NCI-H748 (cell line): Measurements from ENCODE around the gene PITX3.
"Not testable (repeated sequence)": the region's sequence is repeated elsewhere in the genome, so short reads cannot be mapped to it uniquely, and the experiment has no call there.

Experiments used
- DNase-seq: peaks from one replicate; lab custom pipeline; 2025; ENCODE audit not compliant: unreplicated experiment; lab: John Stamatoyannopoulos, UW

PITX3 gene

DNA sequence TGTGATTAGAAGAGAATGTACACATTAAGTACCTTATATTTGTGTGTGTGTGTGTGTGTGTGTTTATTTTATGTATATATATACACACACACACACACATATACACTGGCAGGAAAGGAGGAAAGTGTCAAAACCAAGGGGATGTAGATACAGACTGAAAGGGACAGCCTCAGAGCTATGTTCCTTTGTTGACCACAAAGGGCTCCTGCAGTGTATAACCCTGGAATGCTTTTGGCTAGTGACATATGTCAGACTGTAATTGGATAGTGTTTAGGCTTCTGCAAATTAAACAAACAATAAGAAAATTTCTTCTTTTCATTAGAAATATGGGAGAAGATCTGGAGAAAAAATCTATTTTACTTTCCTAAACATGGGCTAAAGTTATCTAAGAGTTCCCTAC, 19.9 kb upstream of the PITX3 start:
- DNase-seq: no peak

DNA sequence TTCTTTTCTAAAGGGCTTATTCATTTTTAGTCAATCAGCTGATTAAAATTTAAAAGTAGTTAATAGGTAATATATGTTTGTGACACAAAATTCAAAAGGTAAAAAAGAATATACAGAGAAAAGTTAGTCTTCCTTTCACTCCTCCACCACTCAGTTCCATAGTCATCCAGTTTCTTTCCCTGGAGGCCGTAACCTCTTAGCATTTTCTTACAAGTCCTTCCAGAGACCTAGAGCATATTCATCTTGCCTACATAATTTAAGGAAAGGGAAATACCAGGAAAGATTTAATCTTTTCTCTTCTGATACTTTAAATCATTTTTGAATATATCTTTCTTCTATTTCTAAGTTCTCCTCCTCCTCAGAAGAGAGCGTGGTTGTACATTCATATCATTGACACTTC, 14.1 kb upstream of the PITX3 start:
- DNase-seq: no peak

DNA sequence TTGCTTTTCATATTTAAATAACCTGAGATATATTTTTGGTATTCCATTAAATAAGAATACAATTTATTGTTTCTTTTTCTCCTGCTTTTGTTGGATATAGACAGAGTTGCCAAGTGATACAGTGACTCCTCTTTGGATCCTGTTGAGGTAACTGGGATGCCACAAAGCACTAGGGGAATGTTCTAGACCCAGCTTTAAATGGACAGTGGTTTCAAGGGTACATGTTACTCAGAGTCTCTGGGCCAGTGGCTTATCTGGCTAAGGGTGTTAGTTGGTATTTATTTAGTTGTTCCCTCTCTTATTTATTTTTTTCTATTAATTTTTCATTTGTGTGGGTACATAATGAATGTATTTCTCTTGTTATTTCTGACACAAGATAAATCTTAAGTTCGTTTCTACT, 13.1 kb upstream of the PITX3 start:
- no peak for DNase-seq

DNA sequence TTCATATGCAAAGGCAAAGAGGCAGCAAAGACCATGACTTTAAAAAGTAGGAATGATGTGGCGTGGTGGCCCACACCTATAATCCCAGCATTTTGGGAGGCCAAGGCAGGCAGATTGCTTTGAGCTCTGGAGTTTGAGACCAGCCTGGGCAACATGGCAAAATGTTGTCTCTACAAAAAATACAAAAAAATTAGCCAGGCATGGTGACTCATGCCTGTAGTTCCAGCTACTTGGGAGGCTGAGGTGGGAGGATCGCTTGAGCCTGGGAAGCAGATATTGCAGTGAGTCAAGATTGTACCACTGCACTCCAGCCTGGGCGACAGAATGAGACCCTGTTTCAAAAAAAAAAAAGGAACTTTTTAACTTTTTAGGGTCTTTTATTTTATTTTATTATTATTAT, 11.2 kb upstream of the PITX3 start:
- not testable (repeated sequence) for DNase-seq

DNA sequence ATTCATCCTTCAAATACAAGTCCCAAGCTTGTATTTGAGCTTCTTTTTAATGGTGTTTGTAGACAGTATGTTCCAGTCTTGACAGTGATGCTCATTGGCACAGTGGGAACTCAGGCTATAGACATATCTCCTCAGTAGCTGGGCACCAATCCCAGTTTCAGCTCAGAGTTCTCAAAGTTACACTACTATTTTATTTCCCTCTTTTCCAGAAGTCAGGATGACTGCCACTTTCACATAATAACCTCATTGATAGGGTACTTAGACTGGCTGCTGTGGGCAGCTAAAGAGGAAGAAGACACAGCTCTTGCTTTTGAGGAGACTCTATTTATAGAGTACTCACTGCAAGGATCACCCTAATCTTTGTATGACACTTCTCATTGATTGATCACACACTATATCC, 6.4 kb upstream of the PITX3 start:
- no peak for DNase-seq

DNA sequence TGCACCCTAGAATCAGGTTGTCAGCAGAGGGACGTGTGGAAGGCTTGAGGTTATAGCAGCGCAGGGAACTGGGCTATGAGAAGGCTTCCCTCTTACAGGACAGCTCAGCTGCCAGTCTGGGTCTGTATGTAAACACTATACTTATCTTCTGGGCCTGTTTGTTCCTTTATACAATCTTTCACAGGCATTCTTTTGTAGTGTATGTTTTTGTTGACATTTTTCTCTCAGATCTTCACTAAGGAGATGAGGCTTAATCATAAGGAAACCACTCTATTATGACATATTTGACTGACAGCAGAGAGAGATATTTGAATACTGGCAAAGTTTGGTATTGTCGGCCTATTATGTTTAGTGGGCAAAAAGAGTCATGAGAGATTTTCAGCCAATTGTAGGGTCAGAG, 4.9 kb upstream of the PITX3 start:
- no peak for DNase-seq

DNA sequence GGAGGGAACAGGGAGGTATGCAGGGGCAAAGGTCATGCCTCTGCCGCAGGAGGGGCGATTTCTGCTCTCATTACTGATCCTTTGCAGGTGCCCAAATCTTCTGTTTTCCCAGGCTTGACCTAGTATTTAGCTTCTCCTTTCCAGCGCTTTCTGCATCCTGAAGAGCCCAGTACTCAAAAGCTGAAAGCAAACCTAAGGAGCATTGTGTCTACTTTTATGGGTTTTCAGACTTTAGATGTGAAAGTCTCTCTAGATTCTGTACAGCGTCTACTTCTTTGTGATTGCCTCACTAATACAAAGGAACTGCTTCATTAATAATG, 4.6 kb upstream of the PITX3 start:
- DNase-seq: no peak

DNA sequence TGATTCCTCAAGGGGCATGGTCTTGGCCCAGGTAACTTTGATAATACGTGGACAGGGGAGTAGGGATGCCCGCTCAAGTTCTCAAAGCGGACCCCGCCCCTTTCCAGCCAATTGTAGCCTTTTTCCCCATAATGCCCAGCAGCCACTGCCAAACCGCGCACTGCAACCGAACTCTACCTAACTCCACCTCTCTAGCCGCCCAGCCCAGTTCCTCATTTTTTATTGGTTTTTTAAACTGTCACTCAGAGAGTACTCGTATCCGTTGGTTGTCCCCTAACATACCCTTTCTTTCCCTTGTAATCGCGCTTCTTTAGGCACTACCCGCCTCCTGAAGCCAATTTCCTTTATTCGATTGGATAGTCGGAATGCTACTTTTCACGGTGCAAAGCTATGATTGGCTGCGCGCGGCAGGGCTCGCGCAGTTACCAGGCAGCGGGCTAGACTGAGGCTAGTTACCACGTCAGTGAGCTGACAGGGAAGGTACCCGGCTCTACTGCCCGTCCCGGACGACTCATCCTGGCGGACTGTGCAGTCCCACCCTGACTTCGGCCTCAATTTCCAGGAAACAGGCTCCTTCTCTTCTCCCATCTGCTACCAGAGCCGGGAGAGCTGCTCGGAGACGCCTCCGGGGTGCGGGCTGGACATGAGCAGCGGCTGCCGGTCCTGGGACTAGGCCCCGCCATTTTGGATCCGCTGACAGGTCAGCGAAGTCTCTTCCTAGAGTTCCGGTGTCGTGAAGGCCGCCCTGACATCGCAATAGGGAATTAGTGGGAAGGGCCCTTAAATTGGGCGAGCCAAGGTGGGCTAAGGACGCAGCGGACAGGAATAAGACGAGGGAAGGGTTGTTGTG, 4.0 kb upstream of the PITX3 start, which contains the start of gene GBF1:
TSS of gene GBF1 (plus strand) at position 451 of the 850 bp plus-strand sequence. CDS start 13,407 bp downstream, outside the sequence.
- DNase-seq: peak; percentile 99

DNA sequence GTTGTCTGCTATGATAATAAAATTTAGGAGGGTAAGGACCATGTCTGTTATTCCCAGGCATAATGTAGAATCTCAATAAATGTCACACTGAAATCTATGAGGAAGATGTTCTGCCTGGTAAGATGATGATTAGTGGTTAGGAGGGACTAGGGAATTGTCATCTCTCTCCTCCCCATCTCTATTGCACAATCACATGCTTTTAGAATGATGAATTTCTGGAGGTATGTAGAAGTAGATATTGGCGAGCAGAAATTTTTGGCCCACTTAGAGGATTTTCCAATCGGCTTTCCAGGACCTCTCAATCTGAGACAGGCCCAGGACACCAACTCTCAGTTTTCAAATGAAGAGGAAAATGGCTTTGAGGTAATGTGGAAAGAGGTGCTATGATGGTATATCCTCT, 2.0 kb upstream of the PITX3 start:
- no peak for DNase-seq

DNA sequence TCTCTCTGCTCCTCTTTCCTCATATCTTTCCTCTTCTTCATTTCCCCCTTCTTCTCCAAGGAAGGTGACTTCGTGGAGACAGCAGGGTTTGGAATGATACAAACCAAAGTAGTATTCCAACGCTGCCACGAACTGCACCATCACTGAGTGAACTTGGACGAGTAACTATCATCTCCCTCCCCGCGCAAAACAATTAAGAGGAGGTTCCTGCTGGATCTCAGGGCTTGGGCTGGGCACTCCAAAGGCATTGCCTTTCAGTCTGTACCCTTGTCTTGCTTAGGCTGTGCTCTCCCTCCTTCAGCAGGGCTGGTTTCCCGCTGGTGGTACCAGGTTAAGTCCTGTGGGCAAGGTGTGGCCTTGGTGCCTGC, 790 bp upstream of the PITX3 start:
- no peak for DNase-seq

DNA sequence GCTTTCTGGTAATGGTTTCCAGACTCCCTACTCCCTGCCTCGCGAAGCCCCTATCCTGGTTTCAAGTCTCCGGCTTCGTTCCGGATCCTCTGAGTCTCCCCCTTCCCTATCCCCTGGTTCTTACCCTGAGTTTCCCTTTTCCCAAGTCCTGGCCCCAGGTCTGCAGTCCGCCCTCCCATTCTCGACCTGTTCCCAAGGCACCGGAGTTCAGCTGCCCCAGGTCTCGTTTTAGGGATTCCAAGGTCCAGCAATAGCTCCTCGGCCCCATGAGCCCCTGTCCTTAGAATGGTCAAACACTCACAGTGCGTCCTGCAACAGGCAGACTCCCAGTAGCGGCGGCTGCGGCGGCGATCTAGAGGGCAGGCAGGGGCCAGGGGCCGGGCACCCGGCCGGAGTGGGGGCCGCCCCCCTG, 274 bp downstream of the PITX3 start:
- no peak for DNase-seq

DNA sequence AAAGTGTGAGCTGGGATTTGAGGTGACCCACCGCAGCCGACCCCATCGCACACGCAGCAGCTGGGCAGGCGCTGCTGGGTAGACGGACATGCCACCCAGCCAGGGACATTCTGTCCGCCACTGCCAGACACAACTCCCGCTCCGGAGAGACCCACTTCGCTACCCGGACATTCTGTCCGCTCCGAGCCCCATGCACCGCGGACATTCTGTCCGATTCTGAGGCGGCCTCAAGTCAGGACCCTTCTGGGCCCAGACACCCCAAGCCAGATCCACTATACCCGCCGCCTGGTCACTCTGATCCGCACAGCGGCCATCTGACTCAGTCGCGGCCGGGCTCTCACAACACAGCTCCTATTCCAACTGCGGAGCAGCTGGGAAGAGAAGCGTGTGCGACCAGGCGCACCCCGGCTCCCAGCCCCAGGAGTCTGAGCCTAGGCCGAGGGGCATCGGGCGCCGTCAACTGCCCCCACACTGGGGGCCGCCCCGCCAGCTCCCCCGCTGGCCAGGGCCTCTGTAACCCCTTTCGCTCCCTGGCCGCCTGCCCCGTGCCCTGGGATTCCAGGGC, 763 bp downstream of the PITX3 start:
- no peak for DNase-seq

DNA sequence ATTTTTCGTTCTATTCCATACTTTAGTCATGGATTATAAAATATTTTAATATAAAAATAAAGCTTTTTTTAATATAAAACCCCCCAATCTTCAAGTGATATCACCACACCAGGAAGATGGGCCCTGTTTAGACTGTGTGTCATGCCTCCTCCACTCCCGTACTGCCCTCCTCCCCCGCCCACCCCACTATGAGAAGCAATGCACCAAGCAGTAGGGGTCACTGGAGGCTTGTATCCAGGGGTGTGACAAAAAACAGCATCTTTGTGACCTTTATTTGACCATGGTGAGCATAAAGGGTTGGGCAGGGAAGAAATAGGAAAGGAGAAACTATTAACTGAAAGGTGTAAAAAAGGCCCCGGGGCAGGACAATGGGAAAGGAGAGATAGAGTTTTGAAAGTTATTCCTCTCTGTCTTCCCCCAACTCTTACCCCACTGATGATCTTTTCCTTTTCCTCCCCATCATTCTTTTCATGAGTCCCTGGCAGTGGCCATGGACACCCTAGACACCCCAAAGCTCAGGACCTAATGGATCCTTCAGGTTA, 3.5 kb downstream of the PITX3 start:
- DNase-seq: no peak

DNA sequence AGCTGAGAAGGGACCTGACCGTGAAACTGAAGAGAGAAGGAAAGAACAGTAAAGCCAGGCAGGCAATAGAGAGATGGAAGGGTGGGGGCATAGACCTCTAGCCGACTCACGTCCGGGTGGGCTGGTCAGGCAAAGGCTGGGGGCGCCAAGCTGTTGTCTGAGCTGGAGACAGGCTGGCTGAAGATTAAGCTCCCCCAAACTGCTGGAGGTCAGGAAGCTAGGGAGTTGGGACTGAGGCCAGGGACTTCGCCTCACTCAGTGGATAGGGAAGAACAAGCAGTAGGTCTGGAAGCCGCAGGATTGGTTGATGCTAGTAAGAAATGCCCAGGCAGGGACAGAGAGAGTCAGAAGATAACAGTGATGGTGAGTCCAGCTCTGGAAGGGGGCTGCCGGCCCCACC, 5.3 kb downstream of the PITX3 start:
- no peak for DNase-seq

DNA sequence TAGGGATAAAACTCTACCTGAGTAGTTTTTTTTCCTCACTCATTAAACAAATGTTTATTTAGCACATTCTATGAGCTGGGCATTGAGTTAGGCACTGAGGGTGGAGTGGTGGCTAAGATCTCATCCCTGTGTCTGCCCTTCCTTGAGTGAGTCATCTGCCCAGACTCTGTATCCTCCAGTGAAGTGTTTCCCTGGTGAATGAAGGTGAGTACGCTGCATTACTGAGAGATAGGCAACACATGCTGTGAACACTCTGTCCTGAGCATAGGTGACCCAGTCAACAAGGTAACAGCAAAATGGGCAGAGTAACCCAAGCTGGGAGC, 5.8 kb downstream of the PITX3 start:
- DNase-seq: no peak

DNA sequence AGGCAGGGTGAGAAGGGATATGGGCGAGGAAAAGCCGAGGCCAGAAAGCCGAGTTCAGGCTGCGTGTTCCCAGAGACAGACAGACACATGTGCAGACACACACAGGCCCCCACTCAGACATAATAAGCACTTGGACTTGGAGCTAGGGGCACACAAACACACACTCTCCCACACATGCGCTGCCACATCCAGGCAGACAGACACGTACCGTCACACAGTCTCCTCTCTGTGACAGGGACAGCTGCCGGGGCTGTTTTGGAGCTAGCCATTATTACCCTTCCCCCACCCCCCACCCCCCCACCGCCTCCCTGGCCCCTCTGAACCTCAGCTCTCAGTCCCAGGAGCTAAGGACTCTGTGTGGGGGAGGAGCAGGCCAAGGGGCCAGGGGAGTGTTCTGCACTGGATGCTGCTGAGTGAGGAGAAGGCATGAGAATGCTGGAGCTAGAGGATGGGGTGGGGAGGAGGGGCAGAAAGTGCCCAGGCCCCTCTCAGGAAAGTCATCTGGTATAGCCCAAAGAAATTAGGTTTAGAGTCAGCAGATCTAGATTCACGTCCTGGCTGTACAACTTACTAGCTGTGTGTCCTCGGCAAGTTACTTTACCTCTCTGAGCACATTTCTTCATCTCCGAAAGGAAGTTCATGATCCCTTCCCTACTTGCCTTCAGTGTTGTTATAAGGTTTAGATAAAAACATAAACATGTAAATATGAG, 6.3 kb downstream of the PITX3 start:
- DNase-seq: no peak

DNA sequence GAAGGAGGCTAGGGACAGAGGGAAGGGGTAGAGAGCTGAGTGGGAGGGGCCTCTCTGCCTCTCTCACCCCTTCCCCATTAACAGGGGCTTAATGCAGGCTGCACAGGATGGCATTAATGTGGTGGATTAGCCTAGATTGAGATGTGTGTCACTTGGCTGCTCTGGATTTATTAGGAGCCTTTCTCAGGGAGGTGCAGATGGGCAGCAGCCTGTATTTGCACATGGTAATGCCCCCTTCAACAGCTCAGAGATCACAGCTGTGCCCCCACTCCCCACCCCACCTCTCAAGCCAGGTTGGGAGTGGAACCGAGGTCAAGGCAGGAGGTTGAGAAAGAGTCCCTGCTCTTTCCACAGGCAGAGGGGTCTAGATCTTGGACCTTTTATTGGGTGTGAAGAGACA, 7.3 kb downstream of the PITX3 start:
- DNase-seq: no peak

DNA sequence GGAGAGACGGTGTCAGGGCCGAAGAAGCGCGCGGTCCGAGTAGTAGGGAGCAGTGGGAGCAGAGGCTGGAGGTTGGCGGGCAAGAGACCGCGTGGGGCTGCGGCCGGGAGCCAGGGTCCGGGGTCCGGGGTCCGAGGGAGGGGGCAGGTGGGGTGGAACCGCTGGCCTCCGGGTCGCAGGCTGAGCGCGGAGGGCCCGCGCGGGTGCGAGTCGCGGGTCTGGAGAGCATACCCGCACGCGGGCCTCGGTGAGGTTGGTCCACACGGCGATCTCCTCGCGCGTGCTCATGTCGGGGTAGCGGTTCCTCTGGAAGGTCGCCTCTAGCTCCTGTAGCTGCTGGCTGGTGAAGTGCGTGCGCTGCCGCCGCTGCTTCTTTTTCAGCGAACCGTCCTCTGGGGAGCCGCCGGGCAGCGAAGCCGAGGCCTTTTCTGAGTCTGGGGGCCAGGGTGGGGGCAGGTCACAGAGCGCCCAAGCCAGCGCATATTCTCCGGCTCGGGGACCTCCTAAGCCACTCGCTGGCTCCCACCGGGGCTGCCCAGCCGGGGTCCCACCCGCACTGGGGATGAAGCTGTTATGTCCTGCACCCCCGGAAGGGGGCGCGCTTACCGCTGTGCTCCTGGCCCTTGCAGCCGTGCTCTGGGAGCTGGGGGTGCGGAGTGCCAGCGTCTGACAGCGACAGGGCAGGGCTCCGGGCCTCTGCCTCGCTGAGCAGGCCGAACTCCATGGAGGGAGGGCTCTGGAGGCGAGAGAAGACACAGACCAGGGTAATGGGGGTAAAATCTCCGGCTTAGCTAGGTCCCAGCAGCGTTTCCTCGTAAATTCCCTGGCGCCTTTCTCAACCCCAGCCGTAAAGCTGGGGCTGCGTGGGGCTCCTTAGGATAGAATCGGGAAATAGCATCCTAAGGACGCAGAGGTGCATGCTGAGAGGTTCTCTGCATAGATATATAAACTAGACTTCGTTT, 9.7 kb downstream of the PITX3 start:
- DNase-seq: peak; percentile 48

DNA sequence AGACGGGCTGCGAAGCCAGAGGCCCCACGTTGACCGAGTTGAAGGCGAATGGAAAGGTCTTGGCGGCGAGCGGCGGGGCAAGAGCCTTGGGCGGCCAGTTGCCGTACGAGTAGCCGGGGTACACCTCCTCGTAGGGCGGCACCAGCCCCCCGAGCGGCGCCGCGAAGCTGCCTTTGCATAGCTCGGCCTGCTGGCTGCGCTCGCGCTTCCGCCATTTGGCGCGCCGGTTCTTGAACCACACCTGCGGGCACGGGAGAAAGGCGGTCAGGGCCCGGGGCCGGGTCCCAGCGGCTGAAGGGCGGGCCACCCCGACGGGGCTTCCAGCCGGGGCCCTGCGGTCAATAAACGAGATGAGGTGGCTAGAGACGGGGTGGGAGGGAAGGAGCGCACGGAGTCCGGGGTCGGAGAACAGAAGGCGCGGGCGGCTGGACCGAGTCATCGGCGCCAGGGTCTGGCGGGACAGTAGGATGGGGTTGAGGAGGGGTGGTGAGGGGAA, 10.4 kb downstream of the PITX3 start:
- DNase-seq: peak; percentile 68

DNA sequence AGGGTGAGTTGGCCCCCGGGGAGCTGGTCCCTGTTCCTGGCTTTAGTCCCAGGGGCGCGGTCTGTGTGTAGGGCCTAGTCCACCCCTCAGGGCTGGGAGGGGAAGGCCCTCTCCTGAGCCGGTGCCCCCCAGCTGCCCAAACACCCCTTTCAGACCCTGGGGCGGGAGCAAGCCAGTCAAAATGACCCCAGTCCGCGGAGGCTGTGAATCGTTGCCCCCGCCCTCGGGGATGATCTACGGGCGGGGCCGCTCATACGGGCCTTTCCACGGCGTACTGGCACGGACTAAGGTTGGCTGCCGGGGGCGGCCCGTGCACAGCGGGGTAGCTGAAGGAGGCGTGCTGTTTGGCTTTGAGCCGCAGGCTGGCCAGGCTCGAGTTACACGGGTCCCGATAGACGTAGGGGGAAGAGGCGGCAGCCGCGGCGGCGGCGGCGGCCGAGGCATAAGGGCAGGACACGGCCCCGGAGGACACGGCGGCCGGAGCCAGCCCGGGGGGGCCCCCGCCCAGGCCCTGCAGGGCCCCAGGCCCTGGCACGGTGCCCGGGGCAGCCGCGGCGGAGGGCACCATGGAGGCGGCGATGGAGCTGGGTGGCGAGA, 10.9 kb downstream of the PITX3 start:
- DNase-seq: peak; percentile 85
